Thyroid gland (tissue), 4 donors: Measurements from ENCODE around the gene GPC6. TPM values are rescaled to one million over a fixed set of nuclear protein-coding genes. Genes with fewer than 3 reads are reported as not detected.

ENCODE experiments used
- DNase-seq, 2 donors: peaks; one replicate each; pipeline ENCODE4 v3.0.0-alpha.2; 2019
- H3K27ac ChIP-seq, 3 donors: fragments of 200-600 bp; sonication (generic); 1 replicate in 2 of 3; 2 replicates in 1 of 3; pipeline ENCODE4 v1.5.1; 2016 to 2019; ENCODE audit warnings: mild to moderate bottlenecking in 1 of 3, moderate library complexity in 1 of 3
- H3K27me3 ChIP-seq: fragments of 200-600 bp; sonication (generic); one replicate; pipeline ENCODE4 v1.5.1; 2019
- H3K36me3 ChIP-seq, 2 donors: fragments of 200-600 bp; sonication (generic); one replicate each; pipeline ENCODE4 v1.5.1; 2016 to 2019
- H3K4me1 ChIP-seq, 2 donors: fragments of 200-600 bp; sonication (generic); one replicate each; pipeline ENCODE4 v1.5.1; 2017 to 2019
- H3K4me3 ChIP-seq, 3 donors: fragments of 200-600 bp; sonication (generic); replicated peaks in 1 of 3; 1 replicate in 2 of 3; 2 replicates in 1 of 3; pipeline ENCODE4 v1.5.1; 2016; ENCODE audit warnings: mild to moderate bottlenecking in 1 of 3
- H3K9me3 ChIP-seq: fragments of 200-600 bp; sonication (generic); one replicate; pipeline ENCODE4 v1.5.1; 2017
- POLR2A ChIP-seq, 2 donors: fragments of 450-650 bp; IDR thresholded peaks; one replicate each; pipeline ENCODE4 v1.6.1; 2017; ENCODE audit warnings: antibody characterized with exemption in 2 of 2, mild to moderate bottlenecking in 2 of 2, moderate library complexity in 1 of 2
- WGBS, 2 donors: methylation state at CpG; one replicate each; pipeline ENCODE4 v1.1.5; 2017; 5-methylcytosine and 5-hydroxymethylcytosine counted together
- intact Hi-C: fragments of 100-400 bp; cut with DNase I; formaldehyde crosslinking; loops from one replicate; pipeline ENCODE4 v1.15.1; 2023
- total RNA-seq, 4 donors: library from RNA; depleted of rRNA; stranded (reverse); fragments of >200 nt; gene quantifications; one replicate each; pipeline ENCODE4 v1.2.3, GENCODE V29; 2016
- TF ChIP-seq, protein P1 (sequence below), 6 experiments: fragments of 200-600 bp in 3 of 6; fragments of 450-650 bp in 3 of 6; sonication (generic) in 3 of 6; IDR thresholded peaks; one replicate each; pipeline ENCODE4 v1.5.1; 2016 to 2019; ENCODE audit warnings: antibody characterized with exemption in 6 of 6, mild to moderate bottlenecking in 2 of 6, inconsistent platforms in 1 of 6, moderate library complexity in 1 of 6

Gene GPC6
- total RNA-seq, 4 donors from 2014 or later, result 2.8 to 13.4 (median 7.5) TPM

- intact Hi-C loops, result no loop called here
- H3K27me3 ChIP-seq, result no peaks in the 10 kb centered on the region
- H3K36me3 ChIP-seq, result no peaks in the 10 kb centered on the region
- H3K9me3 ChIP-seq, result no peaks in the 10 kb centered on the region
- DNase-seq, result no peak
- H3K4me3 ChIP-seq, result no peak overlapping the region
- no peaks in the 10 kb centered on the region for H3K4me1 ChIP-seq
- no peak for TF ChIP-seq POLR2A (IDR thresholded peaks at IDR 0.05)
- TF ChIP-seq, protein P1, sequence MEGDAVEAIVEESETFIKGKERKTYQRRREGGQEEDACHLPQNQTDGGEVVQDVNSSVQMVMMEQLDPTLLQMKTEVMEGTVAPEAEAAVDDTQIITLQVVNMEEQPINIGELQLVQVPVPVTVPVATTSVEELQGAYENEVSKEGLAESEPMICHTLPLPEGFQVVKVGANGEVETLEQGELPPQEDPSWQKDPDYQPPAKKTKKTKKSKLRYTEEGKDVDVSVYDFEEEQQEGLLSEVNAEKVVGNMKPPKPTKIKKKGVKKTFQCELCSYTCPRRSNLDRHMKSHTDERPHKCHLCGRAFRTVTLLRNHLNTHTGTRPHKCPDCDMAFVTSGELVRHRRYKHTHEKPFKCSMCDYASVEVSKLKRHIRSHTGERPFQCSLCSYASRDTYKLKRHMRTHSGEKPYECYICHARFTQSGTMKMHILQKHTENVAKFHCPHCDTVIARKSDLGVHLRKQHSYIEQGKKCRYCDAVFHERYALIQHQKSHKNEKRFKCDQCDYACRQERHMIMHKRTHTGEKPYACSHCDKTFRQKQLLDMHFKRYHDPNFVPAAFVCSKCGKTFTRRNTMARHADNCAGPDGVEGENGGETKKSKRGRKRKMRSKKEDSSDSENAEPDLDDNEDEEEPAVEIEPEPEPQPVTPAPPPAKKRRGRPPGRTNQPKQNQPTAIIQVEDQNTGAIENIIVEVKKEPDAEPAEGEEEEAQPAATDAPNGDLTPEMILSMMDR (IDR thresholded peaks at IDR 0.05), result no peak
- no peak overlapping the region for H3K27ac ChIP-seq
Observed at GRCh38 chr13:93991569-93991968, 765.0 kb downstream of the GPC6 start.

- Histone ChIP-seq H3K9me3 (no peaks in the 10 kb centered on the region), H3K4me1 (no peaks in the 10 kb centered on the region), H3K4me3 (no peak overlapping the region), H3K27me3 (no peaks in the 10 kb centered on the region), H3K27ac (no peak overlapping the region), H3K36me3 (no peaks in the 10 kb centered on the region)
- no peak for DNase-seq
- no peak for TF ChIP-seq POLR2A (IDR thresholded peaks at IDR 0.05)
- TF ChIP-seq, protein P1 (IDR thresholded peaks at IDR 0.05), result no peak
- WGBS, 2 donors, result 76 to 82% methylated on average over 3 of the region's 3 CpGs
- intact Hi-C loops, result no loop called here
Observed at GRCh38 chr13:93996481-93996880, 769.9 kb downstream of the GPC6 start.

DNA sequence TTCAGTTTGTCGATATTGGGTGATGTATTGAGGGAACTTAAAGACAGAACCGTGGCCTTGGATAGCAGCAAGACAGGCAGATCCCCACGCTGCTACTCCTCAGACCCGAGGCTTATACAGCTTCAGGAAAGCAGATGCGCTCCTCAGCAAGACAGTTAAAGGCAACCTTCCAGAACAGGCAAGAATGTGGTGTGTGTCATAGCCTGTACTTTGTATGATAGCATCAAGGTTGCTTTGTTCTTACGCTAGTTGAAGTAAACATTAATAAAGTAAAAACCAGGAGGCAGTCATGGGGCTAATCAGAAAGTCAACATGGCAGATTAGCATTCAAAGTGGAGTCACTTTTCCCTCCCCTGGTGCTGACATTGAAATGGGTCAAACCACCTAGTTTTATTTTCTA is 779.7 kb downstream of the GPC6 start:
- TF ChIP-seq, protein P1 (IDR thresholded peaks at IDR 0.05), result no peak
- TF ChIP-seq POLR2A (IDR thresholded peaks at IDR 0.05), result no peak
- intact Hi-C loops, result no loop called here
- DNase-seq, result no peak
- no peaks in the 10 kb centered on the region for H3K27me3 ChIP-seq
- H3K9me3 ChIP-seq, result no peaks in the 10 kb centered on the region
- no peak overlapping the region for H3K4me3 ChIP-seq
- no peak overlapping the region for H3K27ac ChIP-seq
- H3K4me1 ChIP-seq, result no peaks in the 10 kb centered on the region
- 71 to 88% methylated on average over 6 of the region's 6 CpGs for WGBS, 2 donors
- no peaks in the 10 kb centered on the region for H3K36me3 ChIP-seq

GRCh38 chr13:94007072-94007471 is 780.5 kb downstream of the GPC6 start:
- intact Hi-C loops, result no loop called here
- Histone ChIP-seq H3K4me1 (no peaks in the 10 kb centered on the region), H3K36me3 (no peaks in the 10 kb centered on the region), H3K27me3 (no peaks in the 10 kb centered on the region), H3K9me3 (no peaks in the 10 kb centered on the region), H3K27ac (no peak overlapping the region), H3K4me3 (no peak overlapping the region)
- TF ChIP-seq, protein P1 (IDR thresholded peaks at IDR 0.05), result no peak
- TF ChIP-seq POLR2A (IDR thresholded peaks at IDR 0.05), result no peak
- 94 to 96% methylated on average over 5 of the region's 5 CpGs for WGBS, 2 donors
- no peak for DNase-seq

DNA sequence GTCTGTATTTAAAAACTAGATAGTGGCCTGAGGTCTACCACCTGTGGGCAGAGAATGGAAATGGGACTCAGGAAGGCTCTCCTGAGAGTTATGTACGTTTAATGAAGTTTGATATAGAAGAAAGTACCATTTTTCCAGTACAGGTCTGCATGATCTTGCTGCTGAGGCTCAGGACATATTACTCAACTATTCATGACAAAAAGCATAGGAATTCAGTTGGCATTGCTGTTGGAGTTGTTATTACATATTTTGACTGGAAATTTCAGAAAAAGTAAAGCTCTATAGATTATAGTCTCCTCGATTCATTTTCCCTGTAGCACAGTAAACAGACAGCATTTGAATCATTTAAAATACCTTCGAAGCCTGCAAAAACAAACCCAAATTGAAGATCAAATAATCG is 783.1 kb downstream of the GPC6 start:
- TF ChIP-seq, protein P1 (IDR thresholded peaks at IDR 0.05), result no peak
- TF ChIP-seq POLR2A (IDR thresholded peaks at IDR 0.05), result no peak

More for the DNA sequence above, 783.1 kb downstream of the GPC6 start:
- WGBS, 2 donors, result 88 to 90% methylated on average over 4 of the region's 4 CpGs
- Histone ChIP-seq H3K4me1 (no peaks in the 10 kb centered on the region), H3K27me3 (no peaks in the 10 kb centered on the region), H3K9me3 (no peaks in the 10 kb centered on the region), H3K36me3 (no peaks in the 10 kb centered on the region), H3K27ac (no peak overlapping the region), H3K4me3 (no peak overlapping the region)
- intact Hi-C loops, result no loop called here
- DNase-seq, result no peak
